GM12878 (cell line): ENCODE results near the gene COL4A2.

Source experiments
- CTCF ChIP-seq, 3 experiments: IDR thresholded peaks in 2 of 3; conservative IDR thresholded peaks in 1 of 3; 2 replicates each; pipeline ENCODE4 v1.5.1; 2011; ENCODE audit warnings: low read depth in 3 of 3, low read length in 3 of 3, mild to moderate bottlenecking in 3 of 3, control low read depth in 2 of 3, moderate library complexity in 2 of 3, inconsistent platforms in 1 of 3, mixed read lengths in 1 of 3; ENCODE audit not compliant: control insufficient read depth in 2 of 3, insufficient read depth in 1 of 3; ENCODE audit errors: extremely low read depth in 1 of 3
- EP300 ChIP-seq, 2 experiments: fragments of 150-350 bp in 1 of 2; IDR thresholded peaks; 2 replicates each; pipeline ENCODE4 v1.6.1; 2011 to 2012; ENCODE audit warnings: low read depth in 2 of 2, low read length in 2 of 2, borderline replicate concordance in 1 of 2, improper control_type of control experiment in 1 of 2, inconsistent platforms in 1 of 2; ENCODE audit not compliant: control insufficient read depth in 1 of 2
- MTA2 ChIP-seq: fragments of 450-650 bp; IDR thresholded peaks from 2 replicates; pipeline ENCODE4 v1.6.1; 2016; ENCODE audit warnings: low read depth, mild to moderate bottlenecking, moderate library complexity
- POLR2A ChIP-seq: IDR thresholded peaks from 2 replicates; pipeline ENCODE4 v1.6.1; 2011; ENCODE audit warnings: low read depth, mild to moderate bottlenecking, low read length
- RFX5 ChIP-seq: IDR thresholded peaks from 2 replicates; pipeline ENCODE4 v1.6.1; 2011; ENCODE audit warnings: low read depth, low read length, improper control_type of control experiment
- SRF ChIP-seq, 2 experiments: IDR thresholded peaks; 2 replicates each; pipeline ENCODE4 v1.6.1; 2011; ENCODE audit warnings: low read depth in 2 of 2, low read length in 2 of 2, mild to moderate bottlenecking in 1 of 2, moderate library complexity in 1 of 2
- YBX1 ChIP-seq: fragments of 450-650 bp; IDR thresholded peaks from 2 replicates; pipeline ENCODE4 v1.6.1; 2016; ENCODE audit warnings: antibody characterized with exemption
- ZNF274 ChIP-seq: IDR thresholded peaks from one replicate; pipeline ENCODE4 v1.8.0; 2011; ENCODE audit not compliant: insufficient read length, insufficient read depth

- TF ChIP-seq POLR2A (no peak), MTA2 (no peak), CTCF (IDR thresholded peaks at IDR 0.05 in 2 of 3, conservative IDR thresholded peaks at IDR 0.05 in 1 of 3; ENCODE audit: control insufficient read depth in 2 of 3, extremely low read depth in 1 of 3, insufficient read depth in 1 of 3, low read depth in 3 of 3, low read length in 3 of 3) (no peak), EP300 (IDR thresholded peaks at IDR 0.05; ENCODE audit: borderline replicate concordance in 1 of 2, control insufficient read depth in 1 of 2, low read depth in 2 of 2, low read length in 2 of 2) (no peak), RFX5 (no peak), SRF (IDR thresholded peaks at IDR 0.05; ENCODE audit: low read depth in 2 of 2, low read length in 2 of 2) (no peak), ZNF274 (no peak), YBX1 (no peak)
These were observed 23.2 kb upstream of the COL4A2 start for GRCh38 chr13:110283736-110284517.
